Measurements from ENCODE around the gene FGF14. TPM values are rescaled to one million over a fixed set of nuclear protein-coding genes. Genes with fewer than 3 reads are reported as not detected.

FGF14 gene
- total RNA-seq, 1 donor from 2014 or later, result not detected

DNA sequence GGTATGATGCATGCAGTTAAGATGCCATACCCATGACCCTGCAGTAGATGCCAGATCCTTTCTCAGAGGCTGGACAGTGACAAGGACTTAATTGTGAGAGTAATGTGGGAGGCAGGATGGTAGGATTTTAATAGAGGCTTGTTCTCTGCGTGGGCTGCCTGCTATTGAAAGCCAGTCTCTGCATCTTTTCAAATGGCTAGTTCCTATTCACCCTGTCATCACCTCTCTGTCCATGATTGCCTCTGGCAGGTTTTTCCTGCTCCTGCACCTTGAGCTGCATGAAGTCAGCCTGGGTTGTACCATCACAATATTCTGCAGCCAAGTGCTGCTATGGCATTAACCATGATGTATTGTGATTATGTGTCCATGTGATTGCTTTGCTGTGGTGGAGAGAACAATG lies 508.8 kb downstream of the FGF14 start:
- no peaks in the 10 kb centered on the region for H3K27me3 ChIP-seq (ENCODE audit: control insufficient read depth, insufficient read depth, low read length)
- DNase-seq (ENCODE audit: low read depth) (no peak), FAIRE-seq (no peak)
- TF ChIP-seq, protein P1, sequence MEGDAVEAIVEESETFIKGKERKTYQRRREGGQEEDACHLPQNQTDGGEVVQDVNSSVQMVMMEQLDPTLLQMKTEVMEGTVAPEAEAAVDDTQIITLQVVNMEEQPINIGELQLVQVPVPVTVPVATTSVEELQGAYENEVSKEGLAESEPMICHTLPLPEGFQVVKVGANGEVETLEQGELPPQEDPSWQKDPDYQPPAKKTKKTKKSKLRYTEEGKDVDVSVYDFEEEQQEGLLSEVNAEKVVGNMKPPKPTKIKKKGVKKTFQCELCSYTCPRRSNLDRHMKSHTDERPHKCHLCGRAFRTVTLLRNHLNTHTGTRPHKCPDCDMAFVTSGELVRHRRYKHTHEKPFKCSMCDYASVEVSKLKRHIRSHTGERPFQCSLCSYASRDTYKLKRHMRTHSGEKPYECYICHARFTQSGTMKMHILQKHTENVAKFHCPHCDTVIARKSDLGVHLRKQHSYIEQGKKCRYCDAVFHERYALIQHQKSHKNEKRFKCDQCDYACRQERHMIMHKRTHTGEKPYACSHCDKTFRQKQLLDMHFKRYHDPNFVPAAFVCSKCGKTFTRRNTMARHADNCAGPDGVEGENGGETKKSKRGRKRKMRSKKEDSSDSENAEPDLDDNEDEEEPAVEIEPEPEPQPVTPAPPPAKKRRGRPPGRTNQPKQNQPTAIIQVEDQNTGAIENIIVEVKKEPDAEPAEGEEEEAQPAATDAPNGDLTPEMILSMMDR (IDR thresholded peaks at IDR 0.05; ENCODE audit: insufficient read depth, low read length, severe bottlenecking), result no peak
- H3K4me3 ChIP-seq (ENCODE audit: low read depth, low read length), result no peak overlapping the region
- H3K36me3 ChIP-seq (ENCODE audit: control insufficient read depth, insufficient read depth, low read length), result no peaks in the 10 kb centered on the region

DNA sequence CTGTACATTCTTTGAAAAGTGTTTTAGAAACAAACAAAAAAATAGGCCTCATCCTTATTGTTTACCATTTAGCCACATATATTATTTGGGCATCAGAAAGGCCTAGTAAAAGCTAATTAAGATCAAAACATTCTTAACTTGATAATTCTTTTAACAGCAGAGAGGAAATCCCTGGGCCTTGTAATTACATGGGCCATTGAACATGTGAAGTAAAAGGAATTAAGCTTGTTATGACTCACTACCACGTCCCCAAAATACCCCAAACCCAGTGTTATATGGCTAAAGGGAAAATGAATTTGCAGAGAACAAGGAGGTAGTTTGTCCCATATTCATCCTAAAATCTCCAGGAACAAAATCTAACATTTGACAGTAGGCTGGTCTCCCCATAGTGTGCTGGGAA lies 509.6 kb downstream of the FGF14 start:
- DNase-seq (ENCODE audit: low read depth), result no peak
- no peaks in the 10 kb centered on the region for H3K36me3 ChIP-seq (ENCODE audit: control insufficient read depth, insufficient read depth, low read length)
- H3K4me3 ChIP-seq (ENCODE audit: low read depth, low read length), result no peak overlapping the region
- H3K27me3 ChIP-seq (ENCODE audit: control insufficient read depth, insufficient read depth, low read length), result no peaks in the 10 kb centered on the region
- FAIRE-seq, result no peak
- TF ChIP-seq, protein P1 (IDR thresholded peaks at IDR 0.05; ENCODE audit: insufficient read depth, low read length, severe bottlenecking), result no peak

DNA sequence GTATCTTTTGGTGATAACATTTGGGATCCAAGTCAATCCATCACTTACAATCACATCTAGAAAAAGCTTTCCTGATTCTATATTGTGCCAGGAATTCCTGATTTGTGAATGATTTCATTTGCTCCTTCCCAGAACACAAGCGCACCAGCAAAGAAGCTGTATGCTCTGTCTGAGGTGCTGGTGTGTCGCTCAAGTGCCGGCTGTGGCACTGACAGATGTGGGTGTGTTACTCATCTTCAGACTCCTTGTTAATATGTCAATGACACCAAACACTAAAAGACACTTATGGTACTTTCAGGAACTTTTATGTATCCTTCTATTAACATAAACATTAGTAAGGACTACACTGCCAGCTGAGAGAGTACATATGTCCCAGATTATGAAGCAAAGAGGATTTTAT lies 520.3 kb downstream of the FGF14 start:
- Histone ChIP-seq H3K36me3 (ENCODE audit: control insufficient read depth, insufficient read depth, low read length) (no peaks in the 10 kb centered on the region), H3K27me3 (ENCODE audit: control insufficient read depth, insufficient read depth, low read length) (no peaks in the 10 kb centered on the region), H3K4me3 (ENCODE audit: low read depth, low read length) (no peak overlapping the region)
- TF ChIP-seq, protein P1 (IDR thresholded peaks at IDR 0.05; ENCODE audit: insufficient read depth, low read length, severe bottlenecking), result no peak
- no peak for DNase-seq (ENCODE audit: low read depth)
- no peak for FAIRE-seq

DNA sequence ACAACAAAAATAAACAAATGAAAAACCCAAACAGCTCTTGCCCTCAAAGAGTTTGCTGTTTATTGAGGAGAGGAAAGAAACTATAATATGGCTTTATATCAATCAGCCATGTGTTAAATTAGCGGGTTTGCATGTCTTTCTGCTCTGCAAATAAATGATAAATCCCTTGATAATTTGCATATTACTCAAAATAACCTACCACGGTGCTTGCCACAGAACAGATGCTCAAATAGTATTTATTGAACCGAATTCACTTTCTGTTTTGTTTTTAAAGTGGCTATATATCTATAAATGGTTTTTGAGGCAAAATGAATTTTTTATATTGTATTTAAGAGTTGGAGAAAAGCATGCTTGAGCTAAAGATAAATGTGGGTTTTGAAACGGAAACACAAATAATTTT lies 521.3 kb downstream of the FGF14 start:
- Histone ChIP-seq H3K4me3 (ENCODE audit: low read depth, low read length) (no peak overlapping the region), H3K36me3 (ENCODE audit: control insufficient read depth, insufficient read depth, low read length) (no peaks in the 10 kb centered on the region), H3K27me3 (ENCODE audit: control insufficient read depth, insufficient read depth, low read length) (no peaks in the 10 kb centered on the region)
- TF ChIP-seq, protein P1 (IDR thresholded peaks at IDR 0.05; ENCODE audit: insufficient read depth, low read length, severe bottlenecking), result no peak
- no peak for DNase-seq (ENCODE audit: low read depth)
- no peak for FAIRE-seq

DNA sequence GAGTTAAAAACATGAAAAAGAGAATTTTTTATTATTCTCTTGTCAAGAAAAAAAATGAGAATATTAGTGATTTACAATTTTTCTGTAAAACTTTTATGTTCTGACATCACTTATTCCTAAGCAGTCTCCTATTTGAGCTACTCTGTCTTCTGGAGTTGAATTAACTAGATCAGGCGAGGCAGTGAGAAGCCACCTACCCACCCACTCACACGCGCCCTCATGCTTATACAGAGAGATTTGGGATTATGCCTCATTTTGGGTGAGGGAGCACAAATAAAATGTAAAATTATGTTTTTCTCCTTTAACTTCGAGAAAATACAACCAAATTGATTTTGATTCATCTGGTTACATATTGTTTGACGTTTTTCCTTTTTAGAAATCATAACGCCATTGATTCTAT lies 524.9 kb downstream of the FGF14 start:
- TF ChIP-seq, protein P1 (IDR thresholded peaks at IDR 0.05; ENCODE audit: insufficient read depth, low read length, severe bottlenecking), result no peak
- H3K27me3 ChIP-seq (ENCODE audit: control insufficient read depth, insufficient read depth, low read length), result no peaks in the 10 kb centered on the region
- DNase-seq (ENCODE audit: low read depth) (no peak), FAIRE-seq (no peak)
- H3K36me3 ChIP-seq (ENCODE audit: control insufficient read depth, insufficient read depth, low read length), result no peaks in the 10 kb centered on the region
- no peak overlapping the region for H3K4me3 ChIP-seq (ENCODE audit: low read depth, low read length)

DNA sequence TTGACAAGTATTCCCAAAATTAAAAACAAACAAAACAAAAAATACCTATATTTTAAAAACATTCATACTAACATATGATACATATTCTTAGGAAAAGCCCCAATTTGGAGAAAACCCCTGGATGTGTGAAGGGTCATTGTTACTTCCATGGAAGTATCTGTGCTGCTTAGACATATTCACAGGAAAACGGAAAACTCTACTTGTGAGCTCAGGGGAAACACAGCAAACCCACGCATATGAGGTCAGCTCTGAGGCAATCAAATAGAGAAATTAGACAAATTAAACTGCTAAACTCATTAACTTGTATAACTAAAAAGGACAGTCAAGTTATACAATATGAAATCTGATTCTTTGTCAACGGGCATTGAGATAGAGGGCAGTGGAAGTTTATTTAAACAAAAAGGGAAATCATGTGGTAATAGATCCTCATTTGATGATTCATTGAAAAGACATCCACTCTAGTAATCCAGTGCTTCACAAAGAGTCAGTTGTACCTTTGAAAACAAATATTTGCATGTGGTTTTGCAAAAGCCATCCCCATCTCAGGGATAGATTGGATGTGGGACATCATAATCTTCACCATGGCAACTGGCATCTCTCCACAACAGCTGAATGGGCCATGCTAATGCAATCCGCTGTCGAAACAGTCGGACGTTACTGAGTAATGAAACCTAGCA lies 526.0 kb downstream of the FGF14 start:
- no peaks in the 10 kb centered on the region for H3K27me3 ChIP-seq (ENCODE audit: control insufficient read depth, insufficient read depth, low read length)
- no peaks in the 10 kb centered on the region for H3K36me3 ChIP-seq (ENCODE audit: control insufficient read depth, insufficient read depth, low read length)
- no peak for FAIRE-seq

More for the DNA sequence above, 526.0 kb downstream of the FGF14 start:
- H3K4me3 ChIP-seq (ENCODE audit: low read depth, low read length), result no peak overlapping the region
- DNase-seq (ENCODE audit: low read depth), result peak; percentile 81
- TF ChIP-seq, protein P1 (IDR thresholded peaks at IDR 0.05; ENCODE audit: insufficient read depth, low read length, severe bottlenecking), result no peak

Data from bronchial epithelial cell (primary cell).